HCT116 (cell line): ENCODE results near the gene R3HDM1. TPM values are rescaled to one million over a fixed set of nuclear protein-coding genes. Genes with fewer than 3 reads are reported as not detected.
A peak's percentile ranks its signal among the peaks of the same experiment; 100 is the strongest.

Experiments used
- ATAC-seq: fragments of 200-7000 bp; cut with Tn5 transposase; 2 replicates; pipeline ENCODE4 v1.9.1; 2020; ENCODE audit warnings: mild to moderate bottlenecking, moderate library complexity
- BruUV-seq: library from RNA; stranded (reverse); fragments of 400-500 nt; replicated peaks from 2 replicates; lab custom pipeline; 2021; lab: Mats Ljungman, UMichigan
- CTCF ChIA-PET: fragments of 300-600 bp; sonication (Branson Sonifier 250); formaldehyde crosslinking; loops from one replicate; lab custom pipeline; 2021; ENCODE audit warnings: antibody characterized with exemption; lab: Charles Lee
- POLR2A ChIA-PET: fragments of 300-600, 350-600 bp; sonication (Branson Sonifier 250); formaldehyde crosslinking; loops from one replicate; lab custom pipeline; 2021; ENCODE audit warnings: antibody characterized with exemption; lab: Charles Lee
- RAD21 ChIA-PET, 2 experiments: fragments of 300-600 bp; sonication (Branson Sonifier 250); formaldehyde crosslinking; loops; one replicate each; lab custom pipeline; 2023; ENCODE audit warnings: low total read pairs in 2 of 2; ENCODE audit not compliant: uncharacterized antibody in 2 of 2, unreplicated experiment in 2 of 2, low non-redundant PET in 1 of 2; lab: Charles Lee
- DNase-seq: peaks from one replicate; pipeline ENCODE4 v3.0.0-alpha.2; 2010; ENCODE audit warnings: low read depth, low spot score
- H2AFZ ChIP-seq: fragments of 200-600 bp; shearing (Covaris generic), sonication (generic); 2 replicates; pipeline ENCODE4 v1.6.1; 2017; ENCODE audit warnings: low read depth, mixed run types, mixed read lengths, antibody characterized with exemption, low read length; ENCODE audit not compliant: poor library complexity, severe bottlenecking
- H3K27ac ChIP-seq: 2 replicates; pipeline ENCODE4 v1.5.1; 2012; ENCODE audit warnings: low read depth, low read length
- H3K27me3 ChIP-seq: fragments of 200-600 bp; sonication (generic); 2 replicates; pipeline ENCODE4 v1.6.1; 2016; ENCODE audit warnings: mixed run types, low read length, mixed read lengths; ENCODE audit not compliant: insufficient read depth
- H3K36me3 ChIP-seq, 2 experiments: fragments of 200-500 bp in 1 of 2; fragments of 200-600 bp in 1 of 2; sonication (Bioruptor generic) in 1 of 2; sonication (generic) in 1 of 2; 2 replicates each; pipeline versions ENCODE4 v1.5.1 to v1.6.1; 2014 to 2016; ENCODE audit warnings: low read length in 2 of 2, inconsistent platforms in 1 of 2, mixed read lengths in 1 of 2, mixed run types in 1 of 2; ENCODE audit not compliant: insufficient read depth in 2 of 2, control insufficient read depth in 1 of 2
- H3K4me1 ChIP-seq, 2 experiments: fragments of 200-600 bp in 1 of 2; sonication (generic) in 1 of 2; 2 replicates each; pipeline versions ENCODE4 v1.5.1 to v1.6.1; 2012 to 2017; ENCODE audit warnings: low read length in 2 of 2, inconsistent platforms in 1 of 2, mild to moderate bottlenecking in 1 of 2, mixed read lengths in 1 of 2, mixed run types in 1 of 2, moderate library complexity in 1 of 2; ENCODE audit not compliant: insufficient read depth in 2 of 2, control insufficient read depth in 1 of 2
- H3K4me2 ChIP-seq: fragments of 200-600 bp; sonication (generic); 2 replicates; pipeline ENCODE4 v1.6.1; 2017; ENCODE audit warnings: mixed run types, low read length, mixed read lengths
- H3K4me3 ChIP-seq, 2 experiments: fragments of 200-600 bp in 1 of 2; sonication (generic) in 1 of 2; replicated peaks in 1 of 2; 2 replicates each; pipeline ENCODE4 v1.5.1; 2011 to 2016; ENCODE audit warnings: low read length in 2 of 2, control low read depth in 1 of 2, low read depth in 1 of 2, mild to moderate bottlenecking in 1 of 2, mixed read lengths in 1 of 2, mixed run types in 1 of 2
- H3K79me2 ChIP-seq: fragments of 200-600 bp; sonication (generic); 2 replicates; pipeline ENCODE4 v1.6.1; 2017; ENCODE audit warnings: mild to moderate bottlenecking, mixed run types, low read length, moderate library complexity, mixed read lengths; ENCODE audit not compliant: insufficient read depth
- H3K9ac ChIP-seq: fragments of 200-600 bp; sonication (generic); 2 replicates; pipeline ENCODE4 v1.6.1; 2016; ENCODE audit warnings: low read length, mixed read lengths
- H3K9me2 ChIP-seq: fragments of 200-600 bp; sonication (generic), shearing (Covaris generic); 2 replicates; pipeline ENCODE4 v1.6.1; 2017; ENCODE audit warnings: mixed run types, mild to moderate bottlenecking, moderate library complexity; ENCODE audit not compliant: insufficient read depth
- H3K9me3 ChIP-seq, 2 experiments: fragments of 200-500 bp in 1 of 2; fragments of 200-600 bp in 1 of 2; sonication (Bioruptor generic) in 1 of 2; sonication (generic) in 1 of 2; 2 replicates each; pipeline ENCODE4 v1.6.1; 2014 to 2017; ENCODE audit warnings: low read length in 2 of 2, mixed read lengths in 2 of 2, inconsistent platforms in 1 of 2, low read depth in 1 of 2, mild to moderate bottlenecking in 1 of 2, mixed run types in 1 of 2, moderate library complexity in 1 of 2; ENCODE audit not compliant: control insufficient read depth in 1 of 2, insufficient read depth in 1 of 2
- H4K20me1 ChIP-seq: fragments of 200-600 bp; sonication (generic), shearing (Covaris generic); 2 replicates; pipeline ENCODE4 v1.6.1; 2017; ENCODE audit warnings: mixed run types, mild to moderate bottlenecking, moderate library complexity; ENCODE audit not compliant: insufficient read depth
- ATF3 ChIP-seq: IDR thresholded peaks from 2 replicates; pipeline ENCODE4 v1.6.1; 2012
- CBX3 ChIP-seq: IDR thresholded peaks from 2 replicates; pipeline ENCODE4 v1.6.1; 2012; ENCODE audit warnings: low read depth
- CEBPB ChIP-seq: IDR thresholded peaks from 2 replicates; pipeline ENCODE4 v1.6.1; 2012; ENCODE audit warnings: low read depth
- ELF1 ChIP-seq: IDR thresholded peaks from 2 replicates; pipeline ENCODE4 v1.6.1; 2012; ENCODE audit warnings: low read depth, borderline replicate concordance
- EZH2 ChIP-seq: fragments of 200-600 bp; sonication (generic); IDR thresholded peaks from 2 replicates; pipeline ENCODE4 v1.6.1; 2017; ENCODE audit warnings: antibody characterized with exemption, mixed run types
- FOSL1 ChIP-seq: IDR thresholded peaks from 2 replicates; pipeline ENCODE4 v1.6.1; 2012; ENCODE audit warnings: low read depth
- POLR2A ChIP-seq: IDR thresholded peaks from 2 replicates; pipeline ENCODE4 v1.7.0; 2011; ENCODE audit warnings: borderline replicate concordance; ENCODE audit not compliant: insufficient read depth, insufficient read length; ENCODE audit errors: extremely low read depth
- POLR2AphosphoS5 ChIP-seq: IDR thresholded peaks from 2 replicates; pipeline ENCODE4 v1.6.1; 2011; ENCODE audit warnings: mild to moderate bottlenecking, low read depth, low read length, moderate library complexity
- SIN3A ChIP-seq: IDR thresholded peaks from 2 replicates; pipeline ENCODE4 v1.6.1; 2012; ENCODE audit warnings: low read depth
- TCF7L2 ChIP-seq: IDR thresholded peaks from 2 replicates; pipeline ENCODE4 v1.7.0; 2011; ENCODE audit warnings: borderline replicate concordance, inconsistent platforms; ENCODE audit not compliant: insufficient read depth, insufficient read length; ENCODE audit errors: extremely low read depth
- ZBTB33 ChIP-seq: IDR thresholded peaks from 2 replicates; pipeline ENCODE4 v1.6.1; 2011; ENCODE audit warnings: mild to moderate bottlenecking, low read length, moderate library complexity; ENCODE audit not compliant: insufficient replicate concordance; ENCODE audit errors: extremely low read depth
- intact Hi-C: fragments of 100-400 bp; cut with micrococcal nuclease; formaldehyde crosslinking; loops from 2 replicates; pipeline ENCODE4 v1.10.0; 2022
- total RNA-seq: library from RNA; stranded (reverse); gene quantifications from one replicate; pipeline ENCODE4 v1.2.1, GENCODE V29; 2021; ENCODE audit not compliant: unreplicated experiment

The R3HDM1 gene
- total RNA-seq, 1 experiment from 2014 or later, result 43.1 TPM

- no peak for TF ChIP-seq SIN3A
- no peak for TF ChIP-seq CEBPB
- TF ChIP-seq ELF1, result no peak
- TF ChIP-seq FOSL1, result no peak
- no peak for TF ChIP-seq ATF3
Measured at GRCh38 chr2:135561925-135562324, 30.6 kb downstream of the R3HDM1 start (continued).

GRCh38 chr2:135563793-135564192 lies 32.5 kb downstream of the R3HDM1 start:
- H3K4me2 ChIP-seq, result peak overlapping the region; percentile 24; the same call in 1 of the 2 replicates
- DNase-seq, result no peak
- ChIA-PET RAD21 (no interaction called here), POLR2A (no interaction called here), CTCF (no interaction called here)
- no peak overlapping the region for H2AFZ ChIP-seq
- peaks cover 74% of the 10 kb centered on the region for H3K79me2 ChIP-seq
- peaks cover 3 to 21% of the 10 kb centered on the region in 2 experiments; a peak in 3 of 4 replicates for H3K4me1 ChIP-seq
- H4K20me1 ChIP-seq, result no peaks in the 10 kb centered on the region; the same call in 1 of the 2 replicates
- H3K27ac ChIP-seq, result no peak overlapping the region
- no TSS peak for BruUV-seq
- H3K27me3 ChIP-seq, result no peaks in the 10 kb centered on the region
- ATAC-seq, result peak; percentile 63; the same call in 1 of the 2 replicates
- intact Hi-C loops, result no loop called here
- no peaks in the 10 kb centered on the region for H3K9me3 ChIP-seq
- H3K9ac ChIP-seq, result no peak overlapping the region
- TF ChIP-seq TCF7L2 (no peak), FOSL1 (0 out of 2 replicates have a peak, but pooled peaks have one; percentile 17)
- H3K4me3 ChIP-seq, result no peak overlapping the region
- H3K9me2 ChIP-seq, result no peaks in the 10 kb centered on the region
- H3K36me3 ChIP-seq, result no peaks in the 10 kb centered on the region

GRCh38 chr2:135570884-135571283 lies 39.6 kb downstream of the R3HDM1 start:
- Histone ChIP-seq H3K4me3 (no peak overlapping the region), H3K79me2 (peaks cover 32% of the 10 kb centered on the region), H3K27me3 (no peaks in the 10 kb centered on the region), H4K20me1 (no peaks in the 10 kb centered on the region), H3K4me1 (no peaks in the 10 kb centered on the region), H3K9me3 (no peaks in the 10 kb centered on the region), H3K4me2 (no peak overlapping the region), H2AFZ (no peak overlapping the region), H3K27ac (no peak overlapping the region), H3K9me2 (no peaks in the 10 kb centered on the region), H3K9ac (no peak overlapping the region), H3K36me3 (no peaks in the 10 kb centered on the region; a peak in 1 of 4 replicates)
- POLR2A ChIA-PET, result no interaction called here
- TF ChIP-seq POLR2A (no peak), ZBTB33 (no peak), ELF1 (no peak), CBX3 (no peak), POLR2AphosphoS5 (no peak), SIN3A (no peak), FOSL1 (no peak), EZH2 (no peak)
- RAD21 ChIA-PET, result no interaction called here
- ATAC-seq, result no peak
- BruUV-seq, result no TSS peak
- CTCF ChIA-PET, result no interaction called here
- DNase-seq, result no peak
- intact Hi-C loops, result no loop called here
